ENCODE measurements around the gene C19orf73.
"Not testable (repeated sequence)": the region's sequence is repeated elsewhere in the genome, so short reads cannot be mapped to it uniquely, and the experiment has no call there.

C19orf73 gene

GRCh38 chr19:49148784-49149651 lies 30.1 kb upstream of the C19orf73 start:
- in situ Hi-C loops (cut with MboI; ENCODE audit: low sequenced_read_pairs): no loop called here

GRCh38 chr19:49148044-49148682 lies 29.2 kb upstream of the C19orf73 start:
- in situ Hi-C loops (cut with MboI; ENCODE audit: low sequenced_read_pairs): no loop called here

GRCh38 chr19:49146408-49146770 lies 27.4 kb upstream of the C19orf73 start:
- in situ Hi-C loops (cut with MboI; ENCODE audit: low sequenced_read_pairs): not testable (repeated sequence)

- in situ Hi-C loops (cut with MboI; ENCODE audit: low sequenced_read_pairs): no loop called here
These were observed 26.8 kb upstream of the C19orf73 start for GRCh38 chr19:49145573-49146407.

- in situ Hi-C loops (cut with MboI; ENCODE audit: low sequenced_read_pairs): no loop called here
These were observed 24.0 kb upstream of the C19orf73 start for GRCh38 chr19:49142866-49143335.

GRCh38 chr19:49141352-49141751 lies 22.4 kb upstream of the C19orf73 start:
- in situ Hi-C loops (cut with MboI; ENCODE audit: low sequenced_read_pairs): no loop called here

- in situ Hi-C loops (cut with MboI; ENCODE audit: low sequenced_read_pairs): no loop called here
These were observed 22.0 kb upstream of the C19orf73 start for GRCh38 chr19:49140951-49141350.

- in situ Hi-C loops (cut with MboI; ENCODE audit: low sequenced_read_pairs): no loop called here
These were observed 17.8 kb upstream of the C19orf73 start for GRCh38 chr19:49136771-49137171.

GRCh38 chr19:49135686-49136085 lies 16.7 kb upstream of the C19orf73 start:
- in situ Hi-C loops (cut with MboI; ENCODE audit: low sequenced_read_pairs): no loop called here

- in situ Hi-C loops (cut with MboI; ENCODE audit: low sequenced_read_pairs): no loop called here
These were observed 14.9 kb upstream of the C19orf73 start for GRCh38 chr19:49133621-49134454.

- in situ Hi-C loops (cut with MboI; ENCODE audit: low sequenced_read_pairs): no loop called here
These were observed 14.1 kb upstream of the C19orf73 start for GRCh38 chr19:49132974-49133609.

- in situ Hi-C loops (cut with MboI; ENCODE audit: low sequenced_read_pairs): no loop called here
These were observed 11.4 kb upstream of the C19orf73 start for GRCh38 chr19:49130325-49130724.

GRCh38 chr19:49129238-49129583 lies 10.3 kb upstream of the C19orf73 start:
- in situ Hi-C loops (cut with MboI; ENCODE audit: low sequenced_read_pairs): no loop called here

- in situ Hi-C loops (cut with MboI; ENCODE audit: low sequenced_read_pairs): no loop called here
These were observed 9.7 kb upstream of the C19orf73 start for GRCh38 chr19:49128545-49129237.

- in situ Hi-C loops (cut with MboI; ENCODE audit: low sequenced_read_pairs): no loop called here
These were observed 9.0 kb upstream of the C19orf73 start for GRCh38 chr19:49127674-49128544.

- in situ Hi-C loops (cut with MboI; ENCODE audit: low sequenced_read_pairs): not testable (repeated sequence)
These were observed 8.3 kb upstream of the C19orf73 start for GRCh38 chr19:49127225-49127624.

- in situ Hi-C loops (cut with MboI; ENCODE audit: low sequenced_read_pairs): no loop called here
These were observed 7.6 kb upstream of the C19orf73 start for GRCh38 chr19:49126575-49126974.

- in situ Hi-C loops (cut with MboI; ENCODE audit: low sequenced_read_pairs): no loop called here
These were observed 6.2 kb upstream of the C19orf73 start for GRCh38 chr19:49125025-49125731.
